T-helper 2 cell treated with Interferon-gamma antibody and Interleukin-4, amounts not matched to agents 100 ng/mL and 5 ng/mL, for 36 hours (primary cell): ENCODE measurements around the gene TBC1D1. TPM values are rescaled to one million over a fixed set of nuclear protein-coding genes. Genes with fewer than 3 reads are reported as not detected.

ENCODE experiments used
- intact Hi-C: fragments of 100-400 bp; cut with micrococcal nuclease; formaldehyde crosslinking; loops from one replicate; pipeline ENCODE4 v1.15.1; 2023
- total RNA-seq: library from RNA; stranded (reverse); gene quantifications from 2 replicates; pipeline ENCODE4 v1.2.3, GENCODE V29; 2022

TBC1D1 gene
- total RNA-seq, 1 donor from 2014 or later = 53.6 TPM

DNA sequence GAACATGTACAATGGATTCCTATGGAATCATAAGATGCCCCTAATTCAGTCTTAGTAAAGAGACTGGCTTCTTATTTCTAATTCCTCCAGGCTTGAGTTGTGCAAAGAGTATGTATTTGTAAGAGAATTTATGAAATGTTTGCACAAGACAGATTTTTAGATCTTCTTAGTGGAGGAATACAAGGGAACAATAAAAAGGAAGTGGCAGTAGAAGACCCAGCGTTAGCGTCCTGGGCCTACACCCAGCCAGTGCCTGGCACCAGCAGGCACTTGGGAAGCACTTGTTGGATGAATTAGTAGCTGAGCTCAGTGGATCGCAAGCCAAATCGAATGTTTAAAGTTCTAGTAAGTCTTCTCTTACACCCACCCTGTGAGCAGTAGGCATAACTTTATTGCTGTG, 226.7 kb downstream of the TBC1D1 start:
- intact Hi-C loops = no loop called here

DNA sequence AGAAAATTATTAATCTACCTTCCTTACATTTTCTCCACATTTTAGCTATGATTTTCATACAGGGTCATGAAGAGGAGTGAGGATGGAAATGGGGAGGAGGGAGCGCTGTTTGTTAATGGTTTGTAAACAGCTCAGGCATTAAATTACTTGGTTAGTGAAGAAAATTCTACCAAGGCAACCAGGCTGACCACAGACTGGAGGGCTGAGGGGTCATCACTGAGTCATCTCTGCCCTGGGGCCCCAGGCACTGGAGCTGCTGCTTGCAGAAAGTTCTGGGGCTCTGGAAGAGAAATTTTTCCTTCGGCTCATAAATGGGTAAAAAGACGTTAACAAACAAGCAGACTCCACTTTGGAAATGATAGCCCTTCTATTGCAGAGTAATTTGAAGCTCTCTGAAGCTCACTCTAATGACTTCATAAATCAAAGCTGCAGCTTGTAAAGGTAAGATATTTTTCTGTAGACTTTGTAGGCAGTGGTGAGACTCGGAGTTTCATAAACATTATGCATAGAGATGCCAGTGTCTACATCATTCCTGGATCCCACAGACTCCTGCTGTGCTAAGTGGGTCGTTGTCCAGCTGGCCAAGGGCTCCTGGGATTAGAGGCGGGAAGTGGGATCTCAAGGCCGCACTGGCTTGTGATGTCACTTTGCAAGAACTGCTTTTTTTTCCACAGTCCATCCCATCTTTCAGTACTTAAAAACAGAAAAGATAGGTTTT, 228.9 kb downstream of the TBC1D1 start:
- intact Hi-C loops = no loop called here

DNA sequence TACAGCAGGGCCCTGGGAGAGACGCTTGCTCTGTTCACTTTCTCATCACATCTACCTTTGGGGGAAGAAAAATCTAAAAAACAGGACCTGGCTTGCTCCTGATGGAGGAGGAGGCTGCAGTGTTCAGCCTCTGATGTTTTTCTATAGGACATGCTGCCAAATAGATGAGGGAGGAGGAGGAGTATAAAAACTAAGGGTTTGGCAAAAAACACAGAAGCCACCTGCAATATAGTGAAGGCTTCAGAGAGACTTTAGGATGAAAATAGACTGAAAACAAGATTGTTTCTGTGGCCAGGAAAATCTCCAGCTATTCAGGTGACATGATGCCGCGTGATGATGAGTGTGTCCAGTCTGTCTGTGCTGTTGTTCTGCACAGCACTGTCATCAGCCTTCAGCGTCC, 229.9 kb downstream of the TBC1D1 start:
- intact Hi-C loops = no loop called here

DNA sequence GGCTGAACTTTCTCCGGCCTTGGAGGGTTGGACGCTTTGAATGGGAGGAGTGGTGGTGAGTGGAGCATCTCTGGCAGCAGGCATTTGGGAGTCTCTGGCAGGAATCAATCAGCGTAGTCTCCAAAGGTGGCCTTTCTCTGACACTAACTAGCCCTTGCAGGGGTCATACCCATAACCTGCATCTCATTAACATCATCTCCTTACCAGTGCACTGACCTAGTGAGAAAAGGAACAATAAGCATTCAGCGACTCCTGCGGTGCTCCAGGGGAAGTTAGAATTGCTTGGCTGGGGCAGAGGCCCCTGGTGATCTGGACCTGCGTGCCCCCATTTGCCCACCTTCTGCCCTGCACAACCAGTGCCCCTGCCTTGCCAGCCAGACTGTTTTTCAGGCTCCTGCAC, 231.2 kb downstream of the TBC1D1 start:
- intact Hi-C loops = no loop called here

DNA sequence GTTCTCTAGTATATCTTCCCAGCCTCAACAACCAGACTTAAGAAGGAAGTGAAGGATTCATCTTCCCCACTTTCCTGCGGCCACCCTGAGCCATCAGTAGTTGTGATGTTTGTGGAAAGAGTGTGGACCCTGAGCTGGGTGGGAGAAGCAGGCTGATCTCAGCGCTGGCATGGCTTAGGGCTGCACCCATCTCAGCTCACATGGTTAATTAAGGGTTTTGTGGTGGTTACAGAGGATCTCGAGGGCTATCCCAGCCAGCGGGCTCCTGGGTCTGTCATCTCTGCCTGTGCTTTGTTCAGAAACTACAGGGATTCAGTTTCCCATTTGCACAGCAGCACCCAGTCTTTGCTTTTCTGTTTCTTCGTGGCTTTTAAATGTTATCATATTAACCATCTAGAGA, 232.7 kb downstream of the TBC1D1 start:
- intact Hi-C loops = no loop called here

DNA sequence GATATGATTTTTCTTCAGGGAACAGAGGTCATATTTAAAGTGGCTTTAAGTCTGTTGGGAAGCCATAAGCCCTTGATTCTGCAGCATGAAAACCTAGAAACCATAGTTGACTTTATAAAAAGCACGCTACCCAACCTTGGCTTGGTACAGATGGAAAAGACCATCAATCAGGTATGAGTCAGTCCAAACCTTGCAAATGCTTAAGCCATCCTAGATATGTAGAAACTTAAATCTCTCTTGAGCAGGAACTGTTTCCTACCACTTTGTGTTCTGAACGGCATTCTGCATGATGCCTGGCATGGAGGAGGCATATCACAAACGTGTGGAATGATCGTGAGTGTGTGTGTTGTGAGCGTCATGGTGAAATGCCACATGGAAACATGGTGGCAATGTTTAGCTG, 234.1 kb downstream of the TBC1D1 start:
- intact Hi-C loops = no loop called here

DNA sequence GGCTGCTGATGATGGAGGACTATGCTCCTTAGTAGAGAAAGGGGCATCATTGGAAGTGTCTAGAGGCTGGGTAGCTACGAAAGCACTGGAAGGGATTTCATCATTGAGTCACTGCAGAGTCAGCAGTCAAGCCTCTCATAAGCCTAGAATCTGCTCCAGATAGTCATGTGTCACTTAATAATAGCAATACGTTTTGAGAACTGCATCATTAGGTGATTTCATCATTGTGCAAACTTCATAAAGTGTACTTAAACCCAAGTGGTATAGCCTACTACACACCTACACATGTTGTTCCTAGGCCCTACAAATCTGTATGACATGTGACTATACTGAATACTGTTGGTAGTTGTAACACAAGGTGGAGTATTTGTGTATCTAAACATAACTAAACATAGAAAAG, 234.9 kb downstream of the TBC1D1 start:
- intact Hi-C loops = no loop called here

DNA sequence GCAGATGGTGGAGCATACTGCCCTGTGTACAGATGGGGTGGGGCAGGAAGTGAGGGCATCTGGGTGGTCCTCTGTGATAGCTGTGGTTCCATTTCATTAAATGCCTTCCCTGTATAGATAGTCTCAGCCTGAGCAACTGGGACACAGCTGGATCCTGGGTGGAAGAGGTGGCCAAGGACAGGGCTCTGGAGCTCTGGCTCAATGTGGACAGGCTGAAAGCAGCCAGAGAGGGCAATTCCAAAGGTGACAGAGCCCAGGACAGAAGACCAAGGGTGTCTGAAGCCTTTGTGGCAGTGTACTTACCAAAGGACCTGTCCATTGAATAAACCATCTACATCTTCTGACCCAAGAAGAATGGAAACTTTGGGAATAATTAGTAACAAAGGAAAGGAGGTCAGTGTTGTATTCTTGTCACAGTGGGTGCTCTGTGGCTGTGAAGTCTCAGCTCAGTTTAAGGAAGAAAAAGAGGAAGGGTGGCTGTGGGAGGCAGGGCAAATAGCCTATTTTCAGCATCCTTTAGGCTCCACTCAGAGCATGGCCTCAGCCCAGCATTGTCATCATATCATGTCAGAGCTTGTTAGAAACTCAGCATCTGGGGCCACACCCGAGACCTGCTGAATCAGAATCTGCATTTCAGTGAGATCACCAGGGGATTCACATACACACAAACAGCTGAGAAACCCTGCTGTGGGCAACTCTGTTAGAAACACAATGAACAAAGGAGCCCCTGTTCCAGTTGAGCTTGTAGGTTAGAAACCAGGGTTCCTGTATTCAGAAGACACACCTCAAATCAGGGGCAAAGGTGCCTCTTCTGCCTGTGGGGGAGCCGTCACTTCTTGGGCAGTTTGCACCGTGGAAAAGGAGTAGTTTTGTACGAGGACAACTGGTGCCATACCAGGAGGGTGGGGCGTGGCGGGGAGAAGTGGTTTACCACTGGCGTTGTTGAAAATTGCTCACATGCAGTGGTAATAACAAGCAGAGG, 237.9 kb downstream of the TBC1D1 start:
- intact Hi-C loops = no loop called here

- intact Hi-C loops = loop anchor here (5.0 kb wide), 3 partner anchors 52 to 903 kb away; partner anchors contain the start of gene TMEM156
Observed at GRCh38 chr4:38129460-38130227, 238.8 kb downstream of the TBC1D1 start.

DNA sequence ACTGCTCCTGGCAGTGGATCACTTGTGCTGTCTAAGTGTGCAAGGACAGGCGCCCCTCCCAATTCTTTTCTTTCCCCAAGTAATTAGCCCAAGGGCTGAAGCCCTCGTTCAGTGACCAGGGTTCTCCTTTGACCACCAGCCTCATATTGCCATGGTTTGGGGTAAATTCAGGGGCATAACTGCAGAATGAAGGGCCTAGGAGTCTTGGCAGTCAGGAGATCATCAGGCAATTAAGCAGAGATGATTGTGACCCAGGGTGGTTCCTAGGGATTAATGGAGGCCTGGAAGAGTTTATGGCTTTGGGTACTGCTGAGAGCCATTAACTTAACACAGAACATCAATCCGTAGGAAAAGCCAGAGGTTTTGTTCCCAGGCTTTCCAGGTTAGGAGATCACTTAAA, 240.0 kb downstream of the TBC1D1 start:
- intact Hi-C loops = loop anchor here (5.0 kb wide), 3 partner anchors 54 to 901 kb away; partner anchors contain the start of gene TMEM156

DNA sequence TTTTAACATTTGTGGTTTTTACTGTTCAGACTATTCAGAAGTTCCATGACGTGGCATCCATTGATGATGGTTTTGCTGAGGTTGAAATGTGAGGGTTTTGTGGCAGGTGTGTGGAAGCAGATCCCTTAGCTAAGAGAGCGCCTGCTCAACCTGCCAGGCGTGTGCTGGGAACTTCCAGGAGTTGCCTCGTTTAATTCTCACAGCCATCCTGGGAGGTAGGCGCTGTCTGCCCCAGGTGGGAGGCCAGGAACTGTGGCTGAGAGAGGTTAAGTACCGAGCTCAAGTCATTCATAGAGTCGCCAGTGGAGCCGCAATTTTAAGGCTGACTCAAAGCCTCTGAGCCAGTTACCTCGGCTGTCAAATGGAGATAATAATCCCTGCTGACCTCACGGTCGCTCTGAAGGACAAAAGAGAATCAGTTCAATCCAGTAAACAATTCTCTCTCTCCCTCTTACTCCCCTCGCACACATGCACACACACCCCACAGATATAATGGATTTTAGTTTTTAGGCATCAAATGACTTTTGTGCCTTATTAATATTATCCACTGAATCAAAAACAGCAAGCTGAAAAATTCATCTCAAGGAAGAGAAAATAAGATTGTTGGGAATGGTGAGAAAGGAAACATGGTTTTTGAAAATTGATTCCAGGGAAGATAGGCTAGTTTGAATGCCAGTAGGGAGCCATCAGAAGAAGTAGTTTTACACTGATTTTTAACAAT, 240.6 kb downstream of the TBC1D1 start:
- intact Hi-C loops = loop anchor here (1.0 to 5.0 kb wide), 10 partner anchors 30 to 901 kb away; partner anchors contain the start of genes RELL1, TBC1D1, TLR1 and TMEM156

DNA sequence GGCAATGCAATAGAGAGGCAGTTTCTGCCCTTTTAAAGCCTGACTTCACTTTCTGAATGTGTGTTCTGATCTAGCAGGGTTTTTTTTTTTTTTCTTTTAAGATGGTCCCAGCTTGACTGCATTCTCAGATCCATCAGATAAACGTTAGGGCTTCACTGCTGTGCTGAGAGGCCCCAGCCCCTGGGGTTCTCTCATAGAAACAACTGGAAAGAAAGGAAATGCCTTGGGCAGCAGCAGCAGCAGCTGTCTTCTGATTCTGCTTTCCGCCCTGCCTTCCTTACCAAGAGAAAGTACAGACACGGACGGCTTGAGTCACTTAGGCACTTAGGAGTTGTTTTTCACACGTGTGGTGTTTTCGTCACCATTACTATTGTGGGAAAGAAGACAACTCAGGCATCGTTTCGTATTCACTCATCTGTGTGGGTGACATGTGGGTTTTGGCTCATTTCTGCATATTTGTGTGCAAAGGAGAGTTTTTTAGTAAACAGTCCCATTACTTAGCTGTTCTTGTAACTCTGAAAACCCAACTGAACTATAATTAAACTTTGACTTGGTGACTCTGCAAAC, 241.3 kb downstream of the TBC1D1 start:
- intact Hi-C loops = loop anchor here (1.0 to 5.0 kb wide), 10 partner anchors 29 to 900 kb away; partner anchors contain the start of genes RELL1, TBC1D1, TLR1 and TMEM156

- intact Hi-C loops = loop anchor here (1.0 to 5.0 kb wide), 10 partner anchors 28 to 899 kb away; partner anchors contain the start of genes RELL1, TBC1D1, TLR1 and TMEM156
Observed at GRCh38 chr4:38132843-38133662, 242.2 kb downstream of the TBC1D1 start.

- intact Hi-C loops = loop anchor here (2.0 to 5.0 kb wide), 5 partner anchors 57 to 898 kb away; partner anchors contain the start of genes RELL1 and TMEM156
Observed at GRCh38 chr4:38133711-38134480, 243.0 kb downstream of the TBC1D1 start.

DNA sequence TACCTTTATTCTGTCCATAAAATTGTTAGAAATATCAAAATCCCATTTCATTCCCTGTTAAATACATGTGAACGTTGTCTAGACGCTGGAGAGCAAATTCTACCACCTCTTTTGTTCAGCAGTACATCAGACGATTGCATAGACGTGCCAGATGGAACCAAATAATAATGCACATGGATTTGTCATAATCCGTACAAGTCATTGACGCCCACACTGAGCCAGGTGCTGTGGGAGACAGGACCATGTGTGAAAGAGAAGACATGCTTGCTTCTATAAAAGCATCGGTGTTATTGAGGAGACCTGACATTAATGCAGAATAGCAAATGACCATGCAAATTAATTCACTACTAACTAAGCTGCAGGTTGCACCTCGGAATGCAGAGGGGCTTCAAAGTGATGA, 244.3 kb downstream of the TBC1D1 start:
- intact Hi-C loops = no loop called here

DNA sequence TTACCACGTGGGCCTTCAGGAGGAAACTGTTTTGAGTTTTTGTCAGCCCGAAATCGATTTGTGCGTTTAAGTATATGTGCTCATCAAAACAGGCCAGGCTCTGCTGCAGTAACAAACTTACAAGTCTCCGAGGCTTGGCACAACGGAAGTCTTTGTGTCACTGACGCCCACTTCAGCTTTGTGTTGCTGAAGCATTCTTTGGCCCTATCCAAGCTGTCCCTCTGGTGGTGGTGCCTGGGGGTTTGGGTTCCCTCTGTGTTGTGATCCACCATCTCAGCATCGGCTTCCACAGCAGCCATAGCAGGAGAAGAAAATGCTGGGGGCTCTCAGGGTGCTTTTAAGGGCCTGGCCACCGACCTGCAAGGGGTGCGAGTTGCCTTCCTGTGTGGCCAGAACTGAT, 245.7 kb downstream of the TBC1D1 start:
- intact Hi-C loops = no loop called here

- intact Hi-C loops = no loop called here
Observed at GRCh38 chr4:38137080-38137479, 246.2 kb downstream of the TBC1D1 start.

- intact Hi-C loops = no loop called here
Observed at GRCh38 chr4:38138363-38138762, 247.5 kb downstream of the TBC1D1 start.
